Gastroesophageal sphincter (tissue), 3 donors: ENCODE data around the gene RABGEF1.

Experiments
- EP300 ChIP-seq: sonication (generic); formaldehyde crosslinking; IDR thresholded peaks from one replicate; pipeline ENCODE4 v1.6.1; 2017; ENCODE audit warnings: antibody characterized with exemption, mild to moderate bottlenecking
- POLR2A ChIP-seq, 2 donors: fragments of 450-650 bp; IDR thresholded peaks; one replicate each; pipeline ENCODE4 v1.6.1; 2017; ENCODE audit warnings: antibody characterized with exemption in 2 of 2, mild to moderate bottlenecking in 2 of 2, moderate library complexity in 1 of 2
- POLR2AphosphoS5 ChIP-seq: sonication (generic); formaldehyde crosslinking; IDR thresholded peaks from one replicate; pipeline ENCODE4 v1.6.1; 2017; ENCODE audit warnings: antibody characterized with exemption
- TF ChIP-seq, protein P1 (sequence below), 4 experiments: fragments of 200-600 bp in 2 of 4; fragments of 450-650 bp in 2 of 4; sonication (generic) in 1 of 4; IDR thresholded peaks; one replicate each; pipeline ENCODE4 v1.5.1; 2017 to 2019; ENCODE audit warnings: antibody characterized with exemption in 4 of 4, mild to moderate bottlenecking in 2 of 4, moderate library complexity in 2 of 4

DNA sequence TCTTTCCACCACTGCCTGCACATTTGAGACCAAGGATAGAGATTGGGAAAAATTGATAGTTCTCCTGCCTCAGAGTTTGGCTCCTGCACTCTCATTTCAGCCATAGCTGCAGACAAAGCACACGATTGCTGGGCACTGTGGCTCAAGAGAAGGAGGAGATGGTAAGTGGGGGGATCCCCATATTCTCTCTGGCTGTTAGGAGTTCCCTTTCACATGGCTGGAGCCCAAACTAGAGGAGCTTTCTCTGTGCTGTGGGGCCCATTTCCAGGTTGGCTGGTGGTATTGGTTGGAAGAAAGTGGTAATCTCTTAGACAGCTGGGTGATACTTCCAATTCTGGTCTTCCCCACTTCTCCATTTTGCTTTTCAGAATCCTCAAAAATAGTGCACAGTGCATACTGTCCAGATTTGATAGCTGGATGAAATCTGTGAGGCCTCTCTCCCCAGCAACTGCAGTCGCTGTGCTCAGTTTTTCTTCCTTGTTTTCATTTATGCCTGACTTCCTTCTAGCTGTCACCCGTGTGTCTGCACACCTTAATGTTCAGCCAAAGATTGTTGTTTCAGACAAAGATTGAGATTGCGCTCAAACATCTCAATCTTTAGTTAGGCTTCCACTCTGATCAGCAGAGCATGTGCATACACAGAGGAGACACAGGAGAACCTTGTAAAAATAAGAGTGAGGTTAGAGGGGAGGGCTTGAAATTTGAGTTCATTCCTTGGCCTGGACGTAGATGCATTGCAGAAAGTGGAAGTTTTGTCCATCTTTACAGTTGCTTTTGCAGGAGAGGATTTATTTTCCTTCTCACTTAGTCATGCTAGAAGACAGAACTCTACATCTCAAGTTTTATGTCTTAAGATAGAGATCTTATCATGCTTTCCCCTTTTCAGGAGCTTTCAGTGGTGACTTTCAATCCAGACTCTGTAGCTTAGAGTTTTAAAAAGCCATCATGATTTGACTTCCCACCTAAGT lies 28.6 kb downstream of the RABGEF1 start:
- TF ChIP-seq POLR2A (IDR thresholded peaks at IDR 0.05): no peak
- no peak for TF ChIP-seq POLR2AphosphoS5
- TF ChIP-seq, protein P1, sequence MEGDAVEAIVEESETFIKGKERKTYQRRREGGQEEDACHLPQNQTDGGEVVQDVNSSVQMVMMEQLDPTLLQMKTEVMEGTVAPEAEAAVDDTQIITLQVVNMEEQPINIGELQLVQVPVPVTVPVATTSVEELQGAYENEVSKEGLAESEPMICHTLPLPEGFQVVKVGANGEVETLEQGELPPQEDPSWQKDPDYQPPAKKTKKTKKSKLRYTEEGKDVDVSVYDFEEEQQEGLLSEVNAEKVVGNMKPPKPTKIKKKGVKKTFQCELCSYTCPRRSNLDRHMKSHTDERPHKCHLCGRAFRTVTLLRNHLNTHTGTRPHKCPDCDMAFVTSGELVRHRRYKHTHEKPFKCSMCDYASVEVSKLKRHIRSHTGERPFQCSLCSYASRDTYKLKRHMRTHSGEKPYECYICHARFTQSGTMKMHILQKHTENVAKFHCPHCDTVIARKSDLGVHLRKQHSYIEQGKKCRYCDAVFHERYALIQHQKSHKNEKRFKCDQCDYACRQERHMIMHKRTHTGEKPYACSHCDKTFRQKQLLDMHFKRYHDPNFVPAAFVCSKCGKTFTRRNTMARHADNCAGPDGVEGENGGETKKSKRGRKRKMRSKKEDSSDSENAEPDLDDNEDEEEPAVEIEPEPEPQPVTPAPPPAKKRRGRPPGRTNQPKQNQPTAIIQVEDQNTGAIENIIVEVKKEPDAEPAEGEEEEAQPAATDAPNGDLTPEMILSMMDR (IDR thresholded peaks at IDR 0.05): no peak
- TF ChIP-seq EP300: no peak
